HepG2 (cell line): Measurements from ENCODE around the gene UBXN2A. TPM values are rescaled to one million over a fixed set of nuclear protein-coding genes. Genes with fewer than 3 reads are reported as not detected.

Experiments used
- ATAC-seq: fragments of 200-7000 bp; cut with Tn5 transposase; 3 replicates; pipeline ENCODE4 v1.9.1; 2020; ENCODE audit warnings: mild to moderate bottlenecking, moderate library complexity
- BruUV-seq: library from RNA; stranded (reverse); fragments of 400-500 nt; replicated peaks from 2 replicates; lab custom pipeline; 2021; lab: Mats Ljungman, UMichigan
- CTCF ChIA-PET: fragments of 300-600 bp; formaldehyde crosslinking; extraction: SDS; loops from one replicate; lab custom pipeline; 2021; ENCODE audit warnings: low total read pairs, inconsistent platforms, low intra/inter-chr PET ratio; lab: Yijun Ruan, JAX
- POLR2A ChIA-PET: fragments of 350-600 bp; sonication (Branson Sonifier 250); formaldehyde crosslinking; loops from one replicate; lab custom pipeline; 2020; ENCODE audit warnings: antibody characterized with exemption, inconsistent platforms; lab: Yijun Ruan, JAX
- DNase-seq: peaks from one replicate; pipeline ENCODE4 v3.0.0-alpha.2; 2015; ENCODE audit warnings: low spot score
- FAIRE-seq: peaks from 3 replicates; lab custom pipeline; 2011; peaks lifted over from hg19 to GRCh38; lab: Jason Lieb, UNC
- H2AFZ ChIP-seq: one replicate; pipeline ENCODE4 v1.6.1; 2011; ENCODE audit warnings: low read length, inconsistent platforms
- H3K27ac ChIP-seq: fragments of 300-600 bp; 3 replicates; pipeline ENCODE4 v1.8.0; 2011; ENCODE audit warnings: mixed run types, mild to moderate bottlenecking, mixed read lengths, low read length, inconsistent platforms; ENCODE audit not compliant: insufficient read depth; ENCODE audit errors: extremely low read length
- H3K27me3 ChIP-seq, 2 experiments: fragments of 200-600 bp in 1 of 2; 2 replicates in 1 of 2; 3 replicates in 1 of 2; pipeline versions ENCODE4 v1.6.0 to v1.8.0; 2011; ENCODE audit warnings: low read length in 2 of 2, mild to moderate bottlenecking in 2 of 2, moderate library complexity in 2 of 2, inconsistent platforms in 1 of 2; ENCODE audit not compliant: insufficient read depth in 2 of 2, control insufficient read depth in 1 of 2
- H3K36me3 ChIP-seq, 2 experiments: fragments of 200-600 bp in 1 of 2; replicated peaks in 1 of 2; 2 replicates in 1 of 2; 3 replicates in 1 of 2; pipeline versions ENCODE4 v1.5.1 to v1.8.0; 2011; ENCODE audit warnings: low read length in 2 of 2, inconsistent platforms in 1 of 2; ENCODE audit not compliant: insufficient read depth in 2 of 2, control insufficient read depth in 1 of 2
- H3K4me1 ChIP-seq: 2 replicates; pipeline ENCODE4 v1.5.1; 2012; ENCODE audit warnings: low read length, inconsistent platforms; ENCODE audit not compliant: insufficient read depth
- H3K4me2 ChIP-seq: 2 replicates; pipeline ENCODE4 v1.6.0; 2011; ENCODE audit warnings: low read depth, low read length, inconsistent platforms
- H3K4me3 ChIP-seq, 3 experiments: fragments of 200-600 bp in 1 of 3; sonication (generic), shearing (Covaris generic) in 1 of 3; replicated peaks in 1 of 3; 2 replicates each; pipeline ENCODE4 v1.5.1; 2011 to 2016; ENCODE audit warnings: low read length in 3 of 3, inconsistent platforms in 2 of 3, low read depth in 2 of 3, mild to moderate bottlenecking in 2 of 3, control low read depth in 1 of 3, mixed read lengths in 1 of 3; ENCODE audit not compliant: insufficient read depth in 1 of 3
- H3K79me2 ChIP-seq: one replicate; pipeline ENCODE4 v1.6.1; 2011; ENCODE audit warnings: low read length, inconsistent platforms; ENCODE audit not compliant: insufficient read depth
- H3K9ac ChIP-seq: 2 replicates; pipeline ENCODE4 v1.6.0; 2011; ENCODE audit warnings: mild to moderate bottlenecking, low read depth, low read length, inconsistent platforms; ENCODE audit not compliant: insufficient read depth
- H3K9me3 ChIP-seq: 2 replicates; pipeline ENCODE4 v1.5.1; 2012; ENCODE audit warnings: mild to moderate bottlenecking, low read length
- H4K20me1 ChIP-seq: 2 replicates; pipeline ENCODE4 v1.6.0; 2011; ENCODE audit warnings: inconsistent platforms, mild to moderate bottlenecking, low read length, moderate library complexity; ENCODE audit not compliant: insufficient read depth
- ATF7 ChIP-seq, 2 experiments: fragments of 450-650 bp in 1 of 2; sonication (generic) in 1 of 2; formaldehyde crosslinking in 1 of 2; IDR thresholded peaks; 2 replicates each; pipeline versions ENCODE4 v1.4.0 to v1.6.1; 2016 to 2020; ENCODE audit warnings: antibody characterized with exemption in 1 of 2, mild to moderate bottlenecking in 1 of 2, missing genetic modification reagents in 1 of 2
- EEA1 ChIP-seq: sonication (generic); formaldehyde crosslinking; IDR thresholded peaks from 2 replicates; pipeline ENCODE4 v1.5.1; 2020; ENCODE audit warnings: mild to moderate bottlenecking, missing genetic modification reagents, borderline replicate concordance
- ESRRA ChIP-seq: sonication (generic); formaldehyde crosslinking; IDR thresholded peaks from 2 replicates; pipeline ENCODE4 v1.5.1; 2020; ENCODE audit warnings: mild to moderate bottlenecking, low read depth, missing genetic modification reagents
- KMT2A ChIP-seq: sonication (generic); formaldehyde crosslinking; IDR thresholded peaks from 2 replicates; pipeline ENCODE4 v1.4.0; 2020; ENCODE audit warnings: missing genetic modification reagents
- MAFF ChIP-seq: IDR thresholded peaks from 2 replicates; pipeline ENCODE4 v1.6.1; 2011; ENCODE audit warnings: low read depth, low read length, improper control_type of control experiment
- MAFK ChIP-seq, 2 experiments: IDR thresholded peaks in 1 of 2; conservative IDR thresholded peaks in 1 of 2; 2 replicates each; pipeline ENCODE4 v1.6.1; 2011; ENCODE audit warnings: improper control_type of control experiment in 2 of 2, low read length in 2 of 2
- NR3C1 ChIP-seq: sonication (generic); formaldehyde crosslinking; IDR thresholded peaks from 2 replicates; pipeline ENCODE4 v1.4.0; 2020; ENCODE audit warnings: missing genetic modification reagents
- PRMT3 ChIP-seq: sonication (generic); formaldehyde crosslinking; IDR thresholded peaks from 2 replicates; pipeline ENCODE4 v1.8.1; 2022; ENCODE audit warnings: low read depth, mild to moderate bottlenecking, moderate library complexity, missing genetic modification reagents, borderline replicate concordance
- RELA ChIP-seq: sonication (generic); formaldehyde crosslinking; IDR thresholded peaks from 2 replicates; pipeline ENCODE4 v1.4.0; 2020; ENCODE audit warnings: missing genetic modification reagents
- SNAPC4 ChIP-seq: sonication (generic); formaldehyde crosslinking; IDR thresholded peaks from 2 replicates; pipeline ENCODE4 v1.4.0; 2020; ENCODE audit warnings: mild to moderate bottlenecking, missing genetic modification reagents
- SP4 ChIP-seq: sonication (generic); formaldehyde crosslinking; IDR thresholded peaks from 2 replicates; pipeline ENCODE4 v1.8.1; 2023; ENCODE audit warnings: mild to moderate bottlenecking, missing genetic modification reagents
- SYNCRIP ChIP-seq: fragments of 200-400 bp; formaldehyde crosslinking; IDR thresholded peaks from 2 replicates; pipeline ENCODE4 v1.6.1; 2018; ENCODE audit warnings: mild to moderate bottlenecking, low read depth, low read length; ENCODE audit not compliant: insufficient read depth
- ZFAT ChIP-seq: sonication (generic); formaldehyde crosslinking; conservative IDR thresholded peaks from 2 replicates; pipeline ENCODE4 v1.8.1; 2023; ENCODE audit warnings: missing genetic modification reagents, inconsistent platforms
- ZNF256 ChIP-seq: sonication (generic); formaldehyde crosslinking; conservative IDR thresholded peaks from 2 replicates; pipeline ENCODE4 v1.4.0; 2020; ENCODE audit warnings: missing genetic modification reagents
- ZNF501 ChIP-seq: sonication (generic); formaldehyde crosslinking; IDR thresholded peaks from 2 replicates; pipeline ENCODE4 v1.5.1; 2020; ENCODE audit warnings: mild to moderate bottlenecking, moderate library complexity, missing genetic modification reagents
- WGBS: methylation state at CpG from one replicate; pipeline ENCODE4 v1.1.6; 2017; ENCODE audit warnings: low lambda C conversion rate; 5-methylcytosine and 5-hydroxymethylcytosine counted together
- in situ Hi-C: cut with HindIII; loops from 2 replicates; pipeline ENCODE4 v1.10.0; 2017; ENCODE audit warnings: low pct_unique_long_range_greater_than_20kb; ENCODE audit not compliant: extremely low pct_ligation_motif_present
- intact Hi-C: fragments of 100-400 bp; cut with micrococcal nuclease; formaldehyde crosslinking; loops from one replicate; pipeline ENCODE4 v1.10.0; 2022; ENCODE audit not compliant: unreplicated experiment
- polyA plus RNA-seq, 8 experiments: library from polyadenylated mRNA; depleted of rRNA in 3 of 8; stranded (reverse) in 7 of 8; unstranded in 1 of 8; fragments of >200 nt; fragmentation: Illumina TruSeq in 4 of 8; extraction: Trizol in 4 of 8; gene quantifications; 2 replicates each; pipeline versions ENCODE4 v1.2.1 to v1.2.3, GENCODE V29; 2011 to 2016; ENCODE audit warnings: low read depth in 4 of 8, missing spikeins in 1 of 8, mixed read lengths in 1 of 8; ENCODE audit not compliant: insufficient read depth in 1 of 8
- total RNA-seq, 5 experiments: library from RNA; depleted of rRNA; stranded (reverse); fragments of >200 nt; fragmentation: Illumina TruSeq; extraction: Trizol; gene quantifications; 2 replicates each; pipeline ENCODE4 v1.2.3, GENCODE V29; 2016; ENCODE audit warnings: low read depth in 1 of 5
- TF ChIP-seq, protein P1 (sequence below): sonication (generic); formaldehyde crosslinking; IDR thresholded peaks from 2 replicates; pipeline ENCODE4 v1.5.0; 2020; ENCODE audit warnings: missing genetic modification reagents

Gene UBXN2A
- total and polyA plus RNA-seq, 2 of the 13 experiments (the other 11 are each of a cell fraction or from before 2014, with no cell fraction given): 8.3 to 20.9 TPM

DNA sequence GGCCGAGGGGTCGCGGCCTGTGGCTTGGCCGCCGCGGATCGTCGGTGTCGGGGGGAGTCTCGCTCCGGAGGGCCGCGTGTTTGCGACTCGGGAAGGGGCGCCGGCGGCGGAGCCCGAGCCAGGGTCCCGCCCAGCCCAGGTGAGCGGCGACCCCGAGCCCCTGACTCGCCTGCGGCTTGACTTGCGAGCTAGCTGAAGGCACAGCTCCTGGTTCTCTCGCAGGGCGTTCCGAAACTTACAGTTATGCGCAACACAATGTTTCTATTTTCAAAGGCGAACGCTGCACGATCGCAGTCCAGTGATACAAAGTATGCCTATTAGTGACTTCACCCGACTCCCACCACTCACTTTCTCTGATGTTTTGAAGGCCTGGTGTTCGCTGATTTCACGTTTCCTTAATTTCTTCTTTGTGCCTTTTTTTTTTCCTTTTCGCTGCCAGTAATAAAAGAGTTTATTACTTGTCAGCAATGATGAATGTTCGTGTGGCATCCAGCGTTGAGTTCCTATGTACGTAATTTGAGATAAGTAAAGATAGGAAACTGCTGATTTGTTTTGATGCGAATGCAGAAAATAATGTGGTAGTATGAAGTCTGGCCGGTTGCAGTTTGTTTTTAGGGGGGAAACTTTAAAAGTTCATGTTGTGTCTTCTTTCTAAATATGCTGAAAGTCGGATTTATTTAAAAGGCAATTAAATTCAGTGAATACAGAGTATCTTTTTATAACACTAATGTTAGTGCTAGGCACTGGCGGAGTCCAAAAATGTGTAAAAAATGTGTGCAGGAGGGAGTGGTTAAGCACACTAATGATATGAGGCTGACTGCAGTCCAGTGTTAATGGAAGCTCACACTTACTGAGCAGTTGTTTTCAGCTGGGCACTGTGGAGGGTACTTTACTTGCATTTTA, 706 bp downstream of the UBXN2A start (continued):
- TF ChIP-seq NR3C1 (CRISPR knock-in tag) (no peak), ESRRA (CRISPR knock-in tag) (no peak; the same call in 1 of the 2 replicates)
- TF ChIP-seq, protein P1, sequence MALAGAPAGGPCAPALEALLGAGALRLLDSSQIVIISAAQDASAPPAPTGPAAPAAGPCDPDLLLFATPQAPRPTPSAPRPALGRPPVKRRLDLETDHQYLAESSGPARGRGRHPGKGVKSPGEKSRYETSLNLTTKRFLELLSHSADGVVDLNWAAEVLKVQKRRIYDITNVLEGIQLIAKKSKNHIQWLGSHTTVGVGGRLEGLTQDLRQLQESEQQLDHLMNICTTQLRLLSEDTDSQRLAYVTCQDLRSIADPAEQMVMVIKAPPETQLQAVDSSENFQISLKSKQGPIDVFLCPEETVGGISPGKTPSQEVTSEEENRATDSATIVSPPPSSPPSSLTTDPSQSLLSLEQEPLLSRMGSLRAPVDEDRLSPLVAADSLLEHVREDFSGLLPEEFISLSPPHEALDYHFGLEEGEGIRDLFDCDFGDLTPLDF: no peak

- peak overlapping the region; percentile 91 for H3K9ac ChIP-seq
- in situ Hi-C loops: no loop called here
- no peak for FAIRE-seq
- no peak overlapping the region for H2AFZ ChIP-seq
- no TSS peak for BruUV-seq
- H3K4me3 ChIP-seq: peak overlapping the region; percentile 87 to 96 (median 93)
- H3K9me3 ChIP-seq: no peaks in the 10 kb centered on the region
- POLR2A ChIA-PET: interaction anchor here (2.8 to 4.6 kb wide), 2 partner anchors 15 to 106 kb away, joined by 9 to 135 read pairs; partner anchors contain the start of genes ATAD2B and WDCP
- intact Hi-C loops: loop anchor here (2.0 kb wide), 1 partner anchor 135 kb away; the partner anchor contains the start of gene SF3B6
- no peaks in the 10 kb centered on the region for H3K36me3 ChIP-seq
- peaks cover 50% of the 10 kb centered on the region for H3K4me1 ChIP-seq
- peak overlapping the region; percentile 100 for H3K4me2 ChIP-seq
- ATAC-seq: no peak
- H4K20me1 ChIP-seq: peaks cover 3% of the 10 kb centered on the region; the same call in 1 of the 2 replicates
- H3K79me2 ChIP-seq: peaks cover 55% of the 10 kb centered on the region
- no peak for DNase-seq
- CTCF ChIA-PET: no interaction called here
- WGBS: 27% methylated on average over 8 of the region's 8 CpGs
- peaks cover 0 to 3% of the 10 kb centered on the region in 2 experiments; a peak in 1 of 5 replicates for H3K27me3 ChIP-seq
- H3K27ac ChIP-seq: peak overlapping the region; percentile 87
- no peak for TF ChIP-seq KMT2A (CRISPR knock-in tag)
- TF ChIP-seq ZNF501 (CRISPR knock-in tag): 0 out of 2 replicates have a peak, but pooled peaks have one; percentile 17
- peak; percentile 57 to 72 for TF ChIP-seq MAFK (conservative IDR thresholded peaks at IDR 0.05 in 1 of 2, IDR thresholded peaks at IDR 0.05 in 1 of 2; ENCODE audit: low read length in 2 of 2)
- TF ChIP-seq ZNF256 (CRISPR knock-in tag): no peak
- no peak for TF ChIP-seq ZFAT
- no peak for TF ChIP-seq RELA (CRISPR knock-in tag)
- no peak for TF ChIP-seq ATF7 (IDR thresholded peaks at IDR 0.05)
- TF ChIP-seq ATF7 (CRISPR knock-in tag; IDR thresholded peaks at IDR 0.05): no peak
- TF ChIP-seq MAFF: peak; percentile 67
- no peak for TF ChIP-seq SP4 (CRISPR knock-in tag)
- TF ChIP-seq SYNCRIP: no peak
- TF ChIP-seq PRMT3 (CRISPR knock-in tag): no peak
- TF ChIP-seq SNAPC4 (CRISPR knock-in tag): no peak
- no peak for TF ChIP-seq EEA1 (CRISPR knock-in tag)
Observed at GRCh38 chr2:23941644-23942043, 1.4 kb downstream of the UBXN2A start.
